HTR-8/SVneo (cell line): ENCODE results near the gene HSPB9.

Source experiments
- DNase-seq: peaks from one replicate; pipeline ENCODE4 v3.0.0; 2011; ENCODE audit warnings: low spot score, mixed read lengths; ENCODE audit not compliant: insufficient read length
- FAIRE-seq: peaks from 2 replicates; lab custom pipeline; 2011; peaks lifted over from hg19 to GRCh38; lab: Jason Lieb, UNC

The HSPB9 gene, protein sequence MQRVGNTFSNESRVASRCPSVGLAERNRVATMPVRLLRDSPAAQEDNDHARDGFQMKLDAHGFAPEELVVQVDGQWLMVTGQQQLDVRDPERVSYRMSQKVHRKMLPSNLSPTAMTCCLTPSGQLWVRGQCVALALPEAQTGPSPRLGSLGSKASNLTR

DNA sequence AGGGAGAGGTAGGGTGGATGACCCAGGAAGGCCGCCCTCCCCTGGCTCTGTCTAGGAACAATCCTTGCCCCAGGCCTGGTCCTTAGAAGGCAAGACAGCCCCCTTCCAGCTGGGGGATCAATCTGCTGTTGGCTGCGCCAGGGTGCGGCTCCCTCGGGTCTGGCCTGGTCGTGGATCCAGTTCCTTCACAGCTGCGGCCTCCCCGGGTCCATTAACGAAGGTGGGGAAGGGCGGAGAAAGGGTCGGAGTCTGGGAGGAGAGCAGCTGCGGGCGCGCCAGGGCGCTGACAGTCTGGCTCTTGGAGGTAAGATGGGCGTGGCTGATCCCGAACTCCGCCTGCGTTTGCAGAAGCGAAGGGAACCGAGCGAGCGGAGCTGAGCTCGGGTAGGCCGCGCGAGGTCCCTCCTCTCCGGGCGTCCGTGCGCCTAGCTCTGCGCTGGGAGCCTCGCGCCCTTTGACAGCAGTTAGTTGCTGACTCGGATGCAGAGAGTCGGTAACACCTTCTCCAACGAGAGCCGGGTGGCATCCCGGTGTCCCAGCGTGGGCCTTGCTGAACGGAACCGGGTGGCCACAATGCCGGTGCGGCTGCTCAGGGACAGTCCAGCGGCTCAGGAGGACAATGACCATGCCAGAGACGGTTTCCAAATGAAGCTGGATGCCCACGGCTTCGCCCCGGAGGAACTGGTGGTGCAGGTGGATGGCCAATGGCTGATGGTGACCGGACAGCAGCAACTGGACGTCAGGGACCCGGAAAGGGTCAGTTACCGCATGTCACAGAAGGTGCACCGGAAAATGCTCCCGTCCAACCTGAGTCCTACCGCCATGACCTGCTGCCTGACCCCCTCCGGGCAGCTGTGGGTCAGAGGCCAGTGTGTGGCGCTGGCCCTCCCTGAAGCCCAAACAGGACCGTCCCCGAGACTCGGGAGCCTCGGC, at the start of gene HSPB9:
HSPB9 (plus strand) TSS at position 434 of the 933 bp plus-strand sequence; CDS start at position 481, 47 bp downstream.
- DNase-seq (no peak), FAIRE-seq (peak; percentile 33)

DNA sequence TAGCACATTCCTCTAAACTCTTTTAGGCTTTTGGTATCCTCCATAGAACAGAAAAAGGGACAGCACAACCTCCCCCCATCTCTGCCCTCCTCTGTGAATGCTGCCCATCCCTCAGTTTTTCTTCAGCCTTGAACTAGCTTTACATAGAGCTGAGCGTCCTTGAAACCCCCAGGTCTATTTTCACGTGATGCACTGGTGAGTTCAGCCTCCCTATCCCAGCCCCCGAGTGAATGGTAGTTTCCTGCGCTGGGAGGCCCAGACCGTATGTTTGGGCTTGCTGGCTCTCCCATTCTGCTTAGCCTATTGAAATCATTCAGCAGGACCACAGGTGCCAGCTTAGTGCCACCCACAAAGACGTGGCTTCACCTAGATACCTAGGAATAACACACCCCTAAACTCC, 46.8 kb upstream of the HSPB9 start:
- no peak for DNase-seq
- FAIRE-seq: no peak

DNA sequence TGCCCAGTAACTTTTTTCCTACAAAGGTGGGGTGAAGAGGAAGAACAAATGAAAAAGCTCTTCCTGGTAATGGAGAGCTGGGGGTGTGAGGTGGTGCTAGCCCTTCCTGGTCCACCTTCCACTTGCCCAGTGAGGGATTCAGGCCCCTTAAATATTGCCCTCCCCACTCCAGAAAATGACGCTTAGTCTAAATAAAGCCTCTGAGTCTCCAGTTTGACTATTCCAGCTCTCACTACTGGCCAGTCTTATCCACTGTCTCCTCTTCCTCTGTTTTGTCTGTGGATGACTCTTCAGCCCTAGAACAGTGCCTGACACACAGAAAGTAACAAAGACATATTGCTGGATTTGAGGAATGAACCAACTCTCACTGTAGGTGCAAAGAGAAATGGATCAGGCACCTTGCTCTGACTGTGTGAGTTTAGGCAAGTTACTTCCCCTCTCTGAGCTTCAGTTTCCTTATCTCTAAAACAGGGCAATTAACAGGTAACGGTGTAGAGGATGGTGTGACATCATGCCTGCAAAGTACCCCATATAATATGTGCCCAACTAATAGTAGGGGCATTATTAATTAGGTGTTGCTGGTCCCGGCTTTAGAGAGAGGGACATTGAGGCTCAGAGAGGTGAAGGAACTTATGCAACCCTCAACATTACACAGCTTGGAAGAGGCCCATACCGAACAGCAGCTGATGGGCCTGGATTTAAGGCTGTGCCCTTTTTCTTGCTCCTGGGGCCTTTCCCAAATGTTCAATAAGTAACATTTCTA, 45.6 kb upstream of the HSPB9 start:
- DNase-seq (no peak), FAIRE-seq (peak; percentile 28)

DNA sequence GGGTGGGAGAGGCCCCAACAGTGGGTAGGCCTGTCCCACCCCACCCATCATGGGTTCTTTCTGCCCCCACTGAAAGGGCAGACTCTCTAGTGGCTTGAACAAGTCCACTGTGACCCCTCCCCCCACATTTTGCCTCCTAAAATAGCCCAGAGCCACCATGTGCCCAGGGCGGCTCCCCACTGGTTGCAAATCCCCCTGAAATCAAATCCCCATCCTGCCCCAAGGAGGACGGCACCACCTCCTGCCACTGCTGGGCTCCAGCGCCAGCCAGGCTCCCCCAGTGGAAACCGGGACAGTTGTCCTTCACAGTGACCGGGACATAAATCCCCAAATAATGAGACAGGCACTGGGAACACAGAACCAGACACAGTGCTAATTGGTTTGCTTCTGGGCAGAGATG, 44.8 kb upstream of the HSPB9 start:
- FAIRE-seq (no peak), DNase-seq (no peak)

DNA sequence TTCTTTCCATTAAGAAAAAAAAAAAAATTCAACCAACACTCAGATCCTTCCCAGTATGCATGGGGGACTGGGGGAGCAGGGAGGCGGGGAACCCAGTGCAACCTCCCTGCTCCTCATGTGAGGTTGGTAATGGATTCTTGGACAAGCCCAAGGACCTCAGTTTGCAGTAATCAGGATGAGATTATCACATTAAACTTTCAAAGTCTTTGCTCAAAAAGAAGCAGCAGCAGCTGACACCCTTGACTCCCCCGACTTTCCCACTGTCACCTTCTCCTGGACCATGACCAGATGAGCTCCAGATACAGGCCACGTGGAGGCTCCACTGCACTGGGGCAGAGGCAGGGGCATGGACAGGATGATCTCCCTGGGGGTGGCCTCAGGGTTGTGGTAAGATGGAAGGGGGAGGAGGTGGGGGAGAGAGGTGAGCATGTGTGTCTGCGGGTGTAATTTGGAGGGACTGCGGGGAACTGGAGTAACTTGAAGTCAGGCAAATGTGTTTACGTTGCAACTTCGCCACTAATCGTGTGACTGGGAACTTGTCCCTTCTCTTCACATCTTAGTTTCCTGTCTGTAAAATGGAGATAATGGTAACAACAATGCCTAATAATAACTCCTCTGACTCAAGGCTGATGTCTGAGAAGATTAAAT, 44.1 kb upstream of the HSPB9 start:
- peak; percentile 13 for FAIRE-seq
- DNase-seq: no peak

DNA sequence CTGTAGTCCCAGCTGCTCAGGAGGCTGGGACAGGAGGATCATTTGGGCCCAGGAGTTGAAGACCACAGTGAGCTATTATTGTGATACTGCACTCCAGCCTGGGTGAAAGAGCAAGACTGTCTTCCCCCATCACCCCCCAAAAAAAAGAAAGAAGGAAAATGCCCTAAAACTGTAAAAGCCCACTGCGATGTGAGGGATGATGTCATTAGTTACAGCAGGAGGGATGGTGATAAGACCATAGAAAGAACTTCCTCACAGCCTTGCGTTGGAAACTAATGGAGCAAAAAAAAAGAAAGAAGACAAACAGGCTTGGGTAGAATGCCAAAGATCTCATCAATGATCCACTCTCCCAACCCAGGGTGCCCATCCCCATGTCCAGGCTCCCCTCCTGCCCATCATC, 43.1 kb upstream of the HSPB9 start:
- FAIRE-seq: no peak
- no peak for DNase-seq

DNA sequence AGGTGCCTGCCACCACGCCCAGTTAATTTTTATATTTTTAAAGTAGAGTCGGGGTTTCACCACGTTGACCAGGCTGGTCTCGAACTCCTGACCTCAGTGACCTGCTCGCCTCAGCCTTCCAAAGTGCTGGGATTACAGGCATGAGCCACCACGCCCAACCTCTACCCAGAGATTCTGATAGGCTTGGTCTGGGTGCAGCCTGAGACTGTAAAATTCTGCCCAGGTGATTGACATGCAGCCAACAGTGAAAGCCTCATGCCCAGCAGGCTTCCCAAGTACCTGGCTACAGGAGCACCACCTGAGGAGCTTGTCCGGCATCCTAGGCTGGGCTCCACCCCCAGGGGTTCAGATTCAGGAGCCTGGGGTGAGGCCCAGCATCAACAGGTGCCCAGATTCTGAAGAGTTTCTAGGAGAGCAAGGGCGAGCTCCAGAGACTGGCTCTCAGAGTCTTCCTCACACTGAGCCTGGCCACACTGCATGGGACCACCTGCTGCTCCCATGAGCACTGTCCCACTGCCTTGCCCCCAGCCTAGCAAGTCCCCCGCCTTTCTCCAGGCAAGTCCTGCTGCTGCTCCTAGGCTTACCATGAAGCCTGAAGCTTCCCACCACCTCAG, 41.0 kb upstream of the HSPB9 start:
- FAIRE-seq (peak; percentile 9), DNase-seq (no peak)

DNA sequence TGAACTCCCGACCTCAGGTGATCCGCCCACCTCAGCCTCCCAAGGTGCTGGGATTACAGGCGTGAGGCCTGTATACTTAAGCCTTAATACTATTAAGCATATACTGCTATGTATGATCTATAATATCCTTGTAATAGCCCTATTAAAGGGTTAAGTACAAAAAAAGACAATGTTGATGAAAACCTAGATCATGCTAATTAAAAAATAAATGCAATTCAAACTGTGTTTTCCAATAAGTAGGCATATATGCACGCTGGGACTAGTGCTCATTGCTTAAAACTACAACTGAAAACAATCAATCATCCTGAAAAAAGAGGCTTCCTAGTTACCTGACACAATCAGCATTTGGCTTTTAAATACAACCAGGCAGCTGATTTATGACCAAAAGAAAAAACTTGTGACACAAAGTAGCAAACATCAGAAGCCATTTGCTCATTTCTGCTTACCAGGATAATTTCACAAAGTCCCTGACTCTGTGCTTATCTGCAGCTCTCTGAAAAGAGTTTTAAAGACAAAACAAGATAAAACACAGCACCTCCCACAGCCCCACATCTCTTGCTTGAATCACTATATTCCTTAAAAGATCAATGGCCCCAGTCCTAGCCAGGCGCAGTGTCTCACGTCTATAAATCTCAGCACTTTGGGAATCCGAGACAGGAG, 35.4 kb upstream of the HSPB9 start:
- DNase-seq: no peak
- no peak for FAIRE-seq

DNA sequence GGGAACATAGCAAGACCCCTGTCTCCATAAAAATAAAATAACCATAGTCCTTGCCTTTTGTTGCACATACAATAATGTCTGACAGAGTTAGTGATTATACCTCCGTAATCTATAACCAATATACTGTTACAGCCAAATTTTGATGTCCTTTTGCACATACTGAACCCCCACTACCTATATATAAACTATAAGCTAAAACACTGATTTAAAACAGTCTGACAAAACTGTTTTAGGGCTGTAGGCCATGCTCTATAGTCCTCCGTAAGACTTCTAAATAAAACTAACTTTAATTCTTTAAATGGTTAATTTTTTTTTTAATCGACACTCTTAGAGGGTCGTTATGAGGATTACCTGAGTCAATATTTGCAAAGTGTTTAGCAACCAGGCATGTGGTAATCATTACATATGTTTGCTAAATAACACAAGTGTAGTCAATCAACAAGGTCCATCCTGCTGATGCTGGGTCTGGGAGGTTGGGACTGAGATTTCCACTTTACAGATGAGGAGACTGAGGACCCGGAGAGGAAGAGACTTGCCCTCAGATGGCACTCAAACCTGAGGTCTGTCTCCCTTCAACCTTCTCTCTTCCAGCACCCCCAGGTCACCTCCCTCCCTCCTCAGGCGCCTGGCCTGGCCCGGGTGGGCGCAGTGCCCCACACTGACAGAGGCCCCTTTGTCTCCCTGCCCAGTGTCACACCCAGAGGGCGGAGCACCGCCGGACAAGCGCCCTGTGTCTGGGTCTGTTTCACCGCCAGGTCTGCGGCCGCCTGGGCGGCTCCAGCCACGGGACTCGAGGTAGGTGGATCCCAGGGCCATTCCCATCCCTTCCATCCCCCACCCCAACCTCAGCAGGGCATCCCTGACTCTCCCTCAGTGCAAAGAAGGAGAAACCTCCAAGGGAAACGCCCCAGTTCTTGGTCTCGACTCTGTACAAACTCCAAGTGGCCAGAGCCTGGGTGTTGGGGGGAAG, 34.6 kb upstream of the HSPB9 start:
- FAIRE-seq: no peak

DNA sequence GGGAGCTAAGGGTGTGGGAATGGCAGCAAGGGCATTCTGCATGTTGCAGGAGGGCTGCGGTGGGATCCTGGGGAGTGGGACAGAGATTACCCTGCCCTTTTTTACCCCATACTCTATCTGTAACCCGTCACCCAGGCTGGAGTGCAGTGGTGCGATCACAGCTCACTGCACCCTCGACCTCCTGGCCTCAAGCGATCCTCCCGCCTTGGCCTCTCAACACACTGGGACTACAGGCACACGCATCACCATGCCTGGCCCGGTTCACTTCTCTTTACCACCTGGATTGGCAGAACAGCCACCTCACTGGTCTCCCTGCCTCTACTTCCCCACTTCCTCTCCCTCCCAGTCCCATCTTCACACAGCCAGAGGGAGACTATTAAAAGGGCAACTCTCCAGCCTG, 33.9 kb upstream of the HSPB9 start:
- no peak for DNase-seq
- FAIRE-seq: no peak

More for the DNA sequence above, 34.6 kb upstream of the HSPB9 start:
- no peak for DNase-seq

DNA sequence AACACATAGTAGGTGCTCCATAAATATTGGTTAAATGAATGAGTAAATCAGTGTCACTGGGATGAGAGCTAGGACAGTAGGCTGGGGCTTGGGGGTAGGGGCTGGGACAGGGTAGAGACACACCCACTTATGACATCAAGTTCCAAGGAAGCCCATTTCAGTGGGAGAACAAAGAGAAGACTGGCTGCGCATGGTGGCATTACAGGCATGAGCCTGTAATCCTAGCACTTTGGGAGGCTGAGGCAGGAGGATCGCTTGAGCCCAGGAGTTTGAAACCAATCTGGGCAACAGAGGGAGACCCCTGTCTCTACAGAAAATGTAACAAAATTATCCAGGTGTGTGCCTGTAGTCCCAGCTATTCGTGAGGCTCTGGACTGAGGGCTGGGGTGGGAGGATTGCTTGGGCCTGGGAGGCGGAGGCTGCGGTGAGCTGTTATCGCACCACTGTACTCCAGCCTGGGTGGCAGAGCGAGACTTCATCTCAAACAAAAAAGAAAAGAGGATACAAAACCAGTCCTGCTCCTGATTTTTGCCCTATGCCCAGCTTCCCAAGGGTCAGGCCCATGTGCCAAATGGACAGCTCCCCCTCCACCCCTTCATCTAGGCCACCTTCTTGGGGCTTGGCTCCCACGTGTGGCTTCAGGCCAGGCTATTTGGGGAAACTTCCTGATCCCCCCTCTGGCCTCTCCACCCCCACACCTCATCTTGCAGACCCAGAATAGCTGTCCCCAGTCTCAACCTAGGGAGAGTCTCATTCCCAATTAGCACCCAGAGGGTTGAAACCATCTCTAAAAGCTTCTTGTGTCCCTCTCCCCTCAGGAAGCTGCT, 31.4 kb upstream of the HSPB9 start:
- FAIRE-seq (peak; percentile 46), DNase-seq (no peak)

DNA sequence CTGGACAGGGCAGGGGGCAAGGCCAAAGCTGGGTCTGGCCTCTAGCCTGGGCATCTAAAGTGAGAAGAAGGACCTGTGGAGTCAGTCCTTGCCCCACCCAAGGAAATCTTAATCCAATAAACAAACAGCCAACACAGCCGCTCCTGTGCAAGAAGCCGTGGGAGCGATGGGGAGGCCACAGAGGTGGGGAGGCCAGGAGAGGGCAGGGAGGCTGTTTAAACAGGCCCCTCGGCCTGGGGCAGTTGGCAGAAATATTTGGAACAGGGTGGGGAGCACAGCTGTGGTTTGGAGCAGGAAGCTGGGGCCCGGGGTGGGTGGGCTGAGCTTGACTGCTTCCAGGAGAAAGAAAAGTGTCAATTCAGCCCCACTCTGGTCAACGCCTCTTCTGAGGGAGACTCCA, 29.7 kb upstream of the HSPB9 start:
- FAIRE-seq (no peak), DNase-seq (no peak)

DNA sequence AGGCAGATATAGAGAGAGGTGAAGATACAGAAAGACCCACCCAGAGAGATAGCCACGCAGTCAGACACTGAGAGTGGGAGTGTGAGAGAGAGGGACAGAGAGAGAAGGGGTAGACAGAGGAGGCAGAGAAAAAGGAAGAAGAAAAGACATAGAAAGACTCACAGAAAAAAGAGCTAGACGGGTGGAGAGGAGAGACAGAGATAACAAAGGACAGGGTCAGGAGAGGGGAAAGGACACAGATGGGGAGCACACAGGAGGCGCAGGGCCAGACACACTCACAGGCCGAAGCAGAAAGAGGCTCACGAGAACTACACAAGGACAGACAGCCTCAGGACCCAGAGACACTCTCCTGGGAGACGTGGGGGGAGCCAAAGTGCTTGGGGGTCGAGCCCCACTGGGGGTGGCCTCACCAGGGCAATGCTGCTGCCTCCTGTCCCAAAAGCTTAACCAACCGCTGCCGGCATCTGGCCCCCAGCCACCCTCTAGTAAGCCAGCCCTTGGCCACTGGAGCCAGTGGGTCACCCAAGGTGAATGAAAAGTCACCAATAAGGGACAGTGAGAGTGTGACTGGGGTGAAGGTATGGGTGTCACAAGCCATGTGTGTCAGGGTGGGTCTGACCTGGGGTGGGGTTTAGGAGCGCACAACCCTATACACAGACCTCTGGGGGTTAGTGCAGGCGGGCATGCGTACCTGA, 28.1 kb upstream of the HSPB9 start:
- FAIRE-seq: no peak
- DNase-seq: no peak

DNA sequence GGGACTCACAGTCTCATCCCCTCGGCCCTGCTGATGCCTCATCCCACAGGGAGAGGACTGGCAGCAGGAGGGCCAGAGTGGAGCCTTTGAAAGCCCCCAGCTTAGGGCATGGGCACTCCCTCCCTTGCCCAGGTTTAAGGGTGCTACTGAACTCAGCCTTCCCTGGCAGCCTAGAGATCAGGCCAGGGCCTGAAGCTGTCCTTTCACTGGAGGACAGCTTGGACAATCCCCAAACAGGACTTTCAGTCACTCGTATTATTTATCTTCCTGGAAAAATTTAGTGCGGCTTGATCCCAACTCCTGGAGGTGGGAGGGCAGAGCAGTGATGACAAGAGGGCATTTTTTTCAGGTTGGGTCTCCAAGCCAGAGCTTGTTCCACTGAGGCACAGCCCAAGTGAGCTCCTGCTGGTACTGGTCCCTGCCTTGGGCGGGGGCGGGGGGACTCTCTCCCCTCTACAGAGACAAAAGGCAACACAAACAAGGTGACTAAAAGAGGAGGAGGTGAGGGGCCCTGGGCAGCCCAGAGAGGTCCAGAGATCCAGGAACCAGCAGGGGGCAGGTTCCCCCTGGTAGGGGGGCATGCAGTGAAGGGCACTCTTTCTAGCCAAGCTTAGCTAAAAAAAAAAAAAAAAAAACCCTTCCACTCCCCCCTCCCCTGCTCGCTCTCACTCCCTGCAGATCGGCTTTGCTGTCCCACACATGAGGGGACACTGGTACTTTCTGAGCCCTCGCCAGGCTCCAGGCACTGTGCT, 26.1 kb upstream of the HSPB9 start:
- DNase-seq: no peak
- FAIRE-seq: no peak

DNA sequence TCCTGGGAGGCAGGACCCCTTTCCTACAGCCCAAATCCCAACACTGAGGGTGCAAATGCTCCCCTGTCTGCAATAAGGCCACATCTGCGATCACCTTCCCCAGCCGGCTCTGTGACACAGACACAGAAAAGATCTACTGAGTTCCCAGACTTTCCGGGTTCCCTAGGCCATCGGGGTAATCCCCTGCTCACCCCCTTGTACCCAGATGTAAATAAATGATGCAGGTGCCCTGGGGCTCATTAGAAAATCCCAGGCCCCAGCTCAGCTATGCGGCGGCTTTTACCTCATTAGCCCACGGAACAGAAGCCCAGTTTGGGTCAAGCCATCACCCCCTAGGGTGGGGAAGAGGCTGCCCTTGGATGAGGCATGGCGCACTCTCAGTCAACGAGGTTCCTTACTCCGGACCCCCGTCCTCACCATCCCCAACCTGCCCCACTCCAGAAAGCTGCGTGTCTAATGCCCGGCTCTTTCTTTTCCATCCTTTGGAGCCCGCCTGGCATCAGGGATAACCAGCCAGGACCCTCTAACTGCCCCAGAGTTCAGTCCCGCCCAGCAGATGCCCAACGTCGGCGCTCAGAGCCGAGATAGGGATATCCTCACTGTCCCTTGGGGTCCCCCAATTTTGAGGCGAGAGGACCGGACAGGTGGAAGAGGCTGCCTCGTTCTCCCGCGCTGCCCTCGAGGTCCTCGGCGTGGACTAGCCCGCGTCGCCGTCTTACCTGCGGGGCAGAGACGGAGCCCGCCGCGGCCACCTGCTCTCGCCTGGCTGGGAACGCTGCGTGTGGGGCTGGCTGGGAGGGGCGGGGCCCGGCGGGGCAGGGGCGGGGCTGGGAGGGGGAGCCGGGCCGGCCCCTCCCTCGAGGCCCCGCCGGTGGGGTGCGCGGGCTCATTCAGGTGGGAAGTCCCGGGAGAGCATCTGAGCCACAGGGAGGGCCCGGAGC, 24.6 kb upstream of the HSPB9 start, which contains the start of gene ZNF385C:
ZNF385C (minus strand) TSS at position 783 of the 941 bp plus-strand sequence. CDS start 35,417 bp downstream, outside the sequence.
- DNase-seq (no peak), FAIRE-seq (no peak)
